ENCODE results near the gene NR2F2. TPM values are rescaled to one million over a fixed set of nuclear protein-coding genes. Genes with fewer than 3 reads are reported as not detected.

The NR2F2 gene
- polyA plus RNA-seq, 1 of the 3 experiments (the other 2 are of a cell fraction), result 3.9 TPM

DNA sequence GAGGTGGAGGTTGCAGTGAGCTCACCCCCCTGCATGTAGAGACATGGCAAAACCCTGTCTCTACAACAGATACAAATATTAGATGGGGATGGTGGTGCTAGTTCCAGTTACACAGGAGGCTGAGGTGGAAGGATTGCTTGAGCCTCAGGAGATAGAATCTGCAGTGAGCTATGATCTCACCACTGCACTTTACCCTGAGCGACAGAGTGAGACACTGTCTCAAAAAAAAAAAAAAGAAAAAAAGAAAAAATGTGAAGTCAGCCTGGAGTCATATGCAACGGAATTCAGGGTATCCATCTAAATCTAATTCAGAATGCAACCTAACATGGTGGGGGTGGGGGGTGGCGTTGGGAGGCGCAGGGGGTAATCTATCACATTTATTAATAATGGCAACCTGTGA lies 37.1 kb upstream of the NR2F2 start:
- Histone ChIP-seq H3K36me3 (replicated peaks in 1 of 2; ENCODE audit: control insufficient read depth in 1 of 2, insufficient read depth in 2 of 2, low read length in 1 of 2) (no peaks in the 10 kb centered on the region), H3K9ac (no peak overlapping the region), H3K9me2 (no peaks in the 10 kb centered on the region), H3K4me3 (ENCODE audit: low read depth in 2 of 2, low read length in 1 of 2) (no peak overlapping the region), H2AFZ (ENCODE audit: low read depth) (no peak overlapping the region), H3K27ac (ENCODE audit: low read depth in 2 of 2, low read length in 1 of 2) (no peak overlapping the region), H3K79me2 (ENCODE audit: insufficient read depth) (no peaks in the 10 kb centered on the region), H3K4me1 (ENCODE audit: control insufficient read depth in 1 of 2, insufficient read depth in 2 of 2, low read depth in 1 of 2, low read length in 1 of 2) (no peaks in the 10 kb centered on the region), H3K9me3 (no peaks in the 10 kb centered on the region), H3K4me2 (no peak overlapping the region), H3F3A (replicated peaks; ENCODE audit: insufficient read depth) (no peaks in the 10 kb centered on the region), H4K20me1 (ENCODE audit: insufficient read depth) (no peaks in the 10 kb centered on the region), H3K27me3 (ENCODE audit: insufficient read depth) (no peaks in the 10 kb centered on the region)
- WGBS (ENCODE audit: low lambda C conversion rate), result 12% methylated on average over 4 of the region's 4 CpGs
- DNase-seq, result no peak
- POLR2A ChIA-PET, result no interaction called here
- CTCF ChIA-PET, result no interaction called here
- TF ChIP-seq NFIC (IDR thresholded peaks at IDR 0.05; ENCODE audit: borderline replicate concordance) (no peak), GATA2 (CRISPR knock-in tag; IDR thresholded peaks at IDR 0.05) (no peak), NRF1 (IDR thresholded peaks at IDR 0.05; ENCODE audit: low read depth, low read length) (no peak), RFX5 (IDR thresholded peaks at IDR 0.05; ENCODE audit: low read length) (no peak), EP300 (IDR thresholded peaks at IDR 0.05; ENCODE audit: borderline replicate concordance in 1 of 2, low read depth in 1 of 2, low read length in 1 of 2) (no peak), POLR2AphosphoS5 (IDR thresholded peaks at IDR 0.05; ENCODE audit: low read depth, low read length) (no peak), ELF1 (IDR thresholded peaks at IDR 0.05) (no peak), MEF2A (IDR thresholded peaks at IDR 0.05; ENCODE audit: borderline replicate concordance, low read depth) (no peak), TAF1 (IDR thresholded peaks at IDR 0.05; ENCODE audit: borderline replicate concordance, low read depth, low read length) (no peak), TCF12 (IDR thresholded peaks at IDR 0.05) (no peak), EZH2phosphoT487 (IDR thresholded peaks at IDR 0.05; ENCODE audit: borderline replicate concordance, low read depth) (no peak), JUND (IDR thresholded peaks at IDR 0.05) (no peak), FOSL2 (IDR thresholded peaks at IDR 0.05; ENCODE audit: borderline replicate concordance, low read depth) (no peak), RAD21 (IDR thresholded peaks at IDR 0.05; ENCODE audit: low read length) (no peak), MXI1 (IDR thresholded peaks at IDR 0.05; ENCODE audit: low read depth, low read length) (no peak)
- TF ChIP-seq, protein P1, sequence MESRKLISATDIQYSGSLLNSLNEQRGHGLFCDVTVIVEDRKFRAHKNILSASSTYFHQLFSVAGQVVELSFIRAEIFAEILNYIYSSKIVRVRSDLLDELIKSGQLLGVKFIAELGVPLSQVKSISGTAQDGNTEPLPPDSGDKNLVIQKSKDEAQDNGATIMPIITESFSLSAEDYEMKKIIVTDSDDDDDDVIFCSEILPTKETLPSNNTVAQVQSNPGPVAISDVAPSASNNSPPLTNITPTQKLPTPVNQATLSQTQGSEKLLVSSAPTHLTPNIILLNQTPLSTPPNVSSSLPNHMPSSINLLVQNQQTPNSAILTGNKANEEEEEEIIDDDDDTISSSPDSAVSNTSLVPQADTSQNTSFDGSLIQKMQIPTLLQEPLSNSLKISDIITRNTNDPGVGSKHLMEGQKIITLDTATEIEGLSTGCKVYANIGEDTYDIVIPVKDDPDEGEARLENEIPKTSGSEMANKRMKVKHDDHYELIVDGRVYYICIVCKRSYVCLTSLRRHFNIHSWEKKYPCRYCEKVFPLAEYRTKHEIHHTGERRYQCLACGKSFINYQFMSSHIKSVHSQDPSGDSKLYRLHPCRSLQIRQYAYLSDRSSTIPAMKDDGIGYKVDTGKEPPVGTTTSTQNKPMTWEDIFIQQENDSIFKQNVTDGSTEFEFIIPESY (IDR thresholded peaks at IDR 0.05; ENCODE audit: borderline replicate concordance, low read depth), result no peak
- TF ChIP-seq, protein P2, sequence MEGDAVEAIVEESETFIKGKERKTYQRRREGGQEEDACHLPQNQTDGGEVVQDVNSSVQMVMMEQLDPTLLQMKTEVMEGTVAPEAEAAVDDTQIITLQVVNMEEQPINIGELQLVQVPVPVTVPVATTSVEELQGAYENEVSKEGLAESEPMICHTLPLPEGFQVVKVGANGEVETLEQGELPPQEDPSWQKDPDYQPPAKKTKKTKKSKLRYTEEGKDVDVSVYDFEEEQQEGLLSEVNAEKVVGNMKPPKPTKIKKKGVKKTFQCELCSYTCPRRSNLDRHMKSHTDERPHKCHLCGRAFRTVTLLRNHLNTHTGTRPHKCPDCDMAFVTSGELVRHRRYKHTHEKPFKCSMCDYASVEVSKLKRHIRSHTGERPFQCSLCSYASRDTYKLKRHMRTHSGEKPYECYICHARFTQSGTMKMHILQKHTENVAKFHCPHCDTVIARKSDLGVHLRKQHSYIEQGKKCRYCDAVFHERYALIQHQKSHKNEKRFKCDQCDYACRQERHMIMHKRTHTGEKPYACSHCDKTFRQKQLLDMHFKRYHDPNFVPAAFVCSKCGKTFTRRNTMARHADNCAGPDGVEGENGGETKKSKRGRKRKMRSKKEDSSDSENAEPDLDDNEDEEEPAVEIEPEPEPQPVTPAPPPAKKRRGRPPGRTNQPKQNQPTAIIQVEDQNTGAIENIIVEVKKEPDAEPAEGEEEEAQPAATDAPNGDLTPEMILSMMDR (IDR thresholded peaks at IDR 0.05), result no peak

DNA sequence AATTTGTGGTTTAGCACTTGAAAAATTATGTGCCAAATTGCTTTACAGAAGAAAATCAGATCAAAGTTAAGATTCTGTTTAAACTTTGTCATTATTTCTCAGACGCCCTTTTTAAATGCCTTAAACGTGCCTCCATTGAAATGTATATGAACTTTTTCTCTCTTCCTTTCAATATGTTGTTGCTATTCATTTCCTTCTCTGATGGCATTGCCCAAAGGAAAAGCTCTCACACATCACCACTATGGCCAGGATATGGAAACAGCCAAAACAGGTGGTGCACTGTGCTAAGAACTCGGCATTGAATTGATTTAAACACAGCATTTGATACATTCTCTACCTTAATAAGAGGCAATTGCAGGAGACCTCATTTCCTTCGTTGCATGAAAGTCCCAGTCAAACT lies 35.7 kb upstream of the NR2F2 start:
- H4K20me1 ChIP-seq (ENCODE audit: insufficient read depth), result no peaks in the 10 kb centered on the region
- H3K79me2 ChIP-seq (ENCODE audit: insufficient read depth), result no peaks in the 10 kb centered on the region
- H3F3A ChIP-seq (replicated peaks; ENCODE audit: insufficient read depth), result no peaks in the 10 kb centered on the region
- no peak for DNase-seq
- no peak overlapping the region for H3K4me2 ChIP-seq
- H3K9me2 ChIP-seq, result no peaks in the 10 kb centered on the region
- no peak overlapping the region for H3K9ac ChIP-seq
- H3K27ac ChIP-seq (ENCODE audit: low read depth in 2 of 2, low read length in 1 of 2), result no peak overlapping the region
- no peaks in the 10 kb centered on the region for H3K9me3 ChIP-seq
- POLR2A ChIA-PET, result no interaction called here
- no peaks in the 10 kb centered on the region for H3K27me3 ChIP-seq (ENCODE audit: insufficient read depth)
- H3K4me3 ChIP-seq (ENCODE audit: low read depth in 2 of 2, low read length in 1 of 2), result no peak overlapping the region
- H3K36me3 ChIP-seq (replicated peaks in 1 of 2; ENCODE audit: control insufficient read depth in 1 of 2, insufficient read depth in 2 of 2, low read length in 1 of 2), result no peaks in the 10 kb centered on the region
- WGBS (ENCODE audit: low lambda C conversion rate), result 25% methylated on average over 4 of the region's 4 CpGs
- H2AFZ ChIP-seq (ENCODE audit: low read depth), result no peak overlapping the region
- CTCF ChIA-PET, result interaction anchor here (1.6 kb wide), 1 partner anchor 32 kb away, joined by 6 read pairs; no protein-coding TSS in a partner anchor
- no peaks in the 10 kb centered on the region for H3K4me1 ChIP-seq (ENCODE audit: control insufficient read depth in 1 of 2, insufficient read depth in 2 of 2, low read depth in 1 of 2, low read length in 1 of 2)
- TF ChIP-seq TCF12 (IDR thresholded peaks at IDR 0.05) (no peak), NRF1 (IDR thresholded peaks at IDR 0.05; ENCODE audit: low read depth, low read length) (no peak), RCOR1 (IDR thresholded peaks at IDR 0.05; ENCODE audit: low read length) (no peak), ELF1 (IDR thresholded peaks at IDR 0.05) (no peak), SIN3A (IDR thresholded peaks at IDR 0.05; ENCODE audit: borderline replicate concordance, low read depth, low read length) (no peak)
- TF ChIP-seq, protein P3, sequence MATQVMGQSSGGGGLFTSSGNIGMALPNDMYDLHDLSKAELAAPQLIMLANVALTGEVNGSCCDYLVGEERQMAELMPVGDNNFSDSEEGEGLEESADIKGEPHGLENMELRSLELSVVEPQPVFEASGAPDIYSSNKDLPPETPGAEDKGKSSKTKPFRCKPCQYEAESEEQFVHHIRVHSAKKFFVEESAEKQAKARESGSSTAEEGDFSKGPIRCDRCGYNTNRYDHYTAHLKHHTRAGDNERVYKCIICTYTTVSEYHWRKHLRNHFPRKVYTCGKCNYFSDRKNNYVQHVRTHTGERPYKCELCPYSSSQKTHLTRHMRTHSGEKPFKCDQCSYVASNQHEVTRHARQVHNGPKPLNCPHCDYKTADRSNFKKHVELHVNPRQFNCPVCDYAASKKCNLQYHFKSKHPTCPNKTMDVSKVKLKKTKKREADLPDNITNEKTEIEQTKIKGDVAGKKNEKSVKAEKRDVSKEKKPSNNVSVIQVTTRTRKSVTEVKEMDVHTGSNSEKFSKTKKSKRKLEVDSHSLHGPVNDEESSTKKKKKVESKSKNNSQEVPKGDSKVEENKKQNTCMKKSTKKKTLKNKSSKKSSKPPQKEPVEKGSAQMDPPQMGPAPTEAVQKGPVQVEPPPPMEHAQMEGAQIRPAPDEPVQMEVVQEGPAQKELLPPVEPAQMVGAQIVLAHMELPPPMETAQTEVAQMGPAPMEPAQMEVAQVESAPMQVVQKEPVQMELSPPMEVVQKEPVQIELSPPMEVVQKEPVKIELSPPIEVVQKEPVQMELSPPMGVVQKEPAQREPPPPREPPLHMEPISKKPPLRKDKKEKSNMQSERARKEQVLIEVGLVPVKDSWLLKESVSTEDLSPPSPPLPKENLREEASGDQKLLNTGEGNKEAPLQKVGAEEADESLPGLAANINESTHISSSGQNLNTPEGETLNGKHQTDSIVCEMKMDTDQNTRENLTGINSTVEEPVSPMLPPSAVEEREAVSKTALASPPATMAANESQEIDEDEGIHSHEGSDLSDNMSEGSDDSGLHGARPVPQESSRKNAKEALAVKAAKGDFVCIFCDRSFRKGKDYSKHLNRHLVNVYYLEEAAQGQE (IDR thresholded peaks at IDR 0.05; ENCODE audit: low read depth, low read length), result no peak
- TF ChIP-seq, protein P1 (IDR thresholded peaks at IDR 0.05; ENCODE audit: borderline replicate concordance, low read depth), result no peak
